Posterior cingulate gyrus (tissue), 11 donors: ENCODE measurements around the gene STKLD1.
A peak's percentile ranks its signal among the peaks of the same experiment; 100 is the strongest.

Experiments used
- DNase-seq, 10 donors: peaks; one replicate each; pipeline versions ENCODE4 v3.0.0 to v3.0.0-alpha.2; 2020 to 2021; ENCODE audit warnings: mixed read lengths in 3 of 10
- intact Hi-C: fragments of 100-400 bp; cut with DNase I; formaldehyde crosslinking; loops from one replicate; pipeline ENCODE4 v1.15.1; 2023

STKLD1 gene

DNA sequence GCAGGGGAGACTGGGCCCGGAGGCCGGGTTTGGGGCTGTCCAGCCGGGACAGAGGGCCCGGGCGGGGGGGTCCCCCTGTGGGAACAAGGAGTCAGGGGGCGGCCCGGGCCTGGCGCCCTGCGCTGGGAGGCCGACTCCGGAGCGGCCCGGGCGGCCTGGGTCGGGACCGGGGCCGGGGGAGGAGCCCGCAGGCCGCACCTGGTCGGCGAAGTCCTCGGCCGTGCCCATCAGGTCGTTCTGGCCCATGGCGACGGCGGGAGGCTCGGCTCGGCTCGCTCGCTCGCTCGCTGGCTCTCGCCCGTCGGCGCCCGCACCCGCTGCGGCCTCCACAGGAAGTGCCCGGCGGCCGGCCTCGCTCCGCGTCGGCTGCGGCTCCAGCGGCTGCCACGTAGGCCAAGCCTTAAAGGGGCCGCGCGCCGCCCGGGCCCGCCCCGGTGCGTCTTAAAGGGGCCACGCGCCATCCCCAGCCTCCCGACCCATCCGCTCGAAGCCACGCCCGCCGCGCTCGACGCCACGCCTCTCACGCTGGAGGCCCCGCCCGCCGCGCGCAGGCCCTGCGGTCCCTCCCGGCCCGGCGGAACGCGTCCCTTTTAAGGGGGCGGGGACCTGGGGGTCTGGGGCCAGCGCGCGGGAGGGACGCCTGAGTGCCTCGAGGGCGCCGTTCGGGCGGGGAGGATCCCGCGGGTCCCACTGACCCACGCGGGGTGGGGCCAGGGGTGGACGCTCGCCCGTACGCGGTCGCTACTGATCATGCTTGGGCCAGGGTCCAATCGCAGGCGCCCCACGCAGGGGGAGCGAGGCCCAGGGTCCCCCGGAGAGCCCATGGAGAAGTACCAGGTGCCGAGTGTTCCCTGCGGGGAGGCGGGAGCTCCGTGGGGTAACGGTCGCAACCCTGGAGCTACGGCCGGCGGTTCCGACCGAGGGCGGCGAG lies at the start of gene STKLD1, which contains the start of gene SURF4:
Gene STKLD1, plus strand, starts transcription at position 643 of the 931 bp plus-strand sequence. Its CDS starts 108 bp downstream, at position 751.
Gene SURF4, minus strand, starts transcription at position 337 of the 931 bp plus-strand sequence. Its CDS starts 91 bp downstream, at position 246.
- intact Hi-C loops = loop anchor here (1.0 kb wide), 1 partner anchor 40 kb away; the partner anchor contains the start of gene SURF6
- peak; percentile 93 to 99 (median 96) for DNase-seq

DNA sequence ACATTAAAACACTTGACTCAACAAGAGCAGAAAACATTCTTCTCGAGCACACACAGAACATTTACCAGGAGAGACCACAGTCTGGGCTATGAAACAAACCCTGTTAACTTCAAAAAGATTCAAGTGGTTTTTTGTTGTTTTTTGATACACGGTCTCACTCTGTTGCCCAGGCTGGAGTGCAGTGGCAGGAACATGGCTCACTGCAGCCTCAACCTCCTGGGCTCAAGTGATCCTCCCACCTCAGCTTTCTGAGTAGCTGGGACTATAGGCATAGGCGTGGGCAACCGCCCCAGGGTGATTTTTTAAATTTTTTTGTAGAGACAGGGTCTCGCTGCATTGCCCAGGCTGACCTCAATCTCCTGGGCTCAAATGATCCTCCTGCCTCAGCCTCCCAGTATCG lies 49.1 kb upstream of the STKLD1 start:
- peak in 3 of 10 donors; percentile 20 to 46 (median 21) for DNase-seq
- intact Hi-C loops = loop anchor here (5.0 kb wide), 1 partner anchor 140 kb away; no protein-coding TSS in a partner anchor

DNA sequence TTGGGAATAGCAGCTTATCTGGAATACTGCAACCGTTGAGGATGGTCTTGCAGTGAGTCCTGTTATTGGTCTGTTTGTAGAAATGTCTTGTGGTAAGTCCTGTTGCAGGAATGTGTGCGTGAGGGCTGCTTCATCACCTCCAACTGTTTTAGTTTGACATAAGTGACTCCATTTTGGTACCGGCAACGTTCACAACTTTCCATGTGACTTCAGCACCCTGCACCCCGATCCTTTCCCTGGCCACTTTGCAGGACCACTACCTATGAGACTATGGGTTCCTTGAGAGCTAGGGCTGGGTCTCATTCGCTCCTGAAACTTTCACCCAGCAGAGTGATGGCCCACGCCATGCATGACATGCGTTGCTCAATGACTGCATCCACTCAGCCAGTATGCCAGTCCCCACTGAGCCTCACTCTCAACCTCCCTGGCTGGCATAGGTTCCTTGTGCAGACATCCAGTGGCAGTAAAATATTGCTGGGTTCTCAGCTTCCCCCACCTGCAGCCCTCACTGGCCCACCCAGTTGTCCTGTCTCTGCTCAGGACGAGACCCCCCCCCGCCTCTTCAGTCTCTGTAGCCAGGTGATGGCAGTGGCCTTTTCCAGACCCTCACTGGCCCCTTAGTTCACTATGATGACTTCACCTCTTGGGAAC lies 48.2 kb upstream of the STKLD1 start:
- DNase-seq = peak in 3 of 10 donors; percentile 37 to 40 (median 39)
- intact Hi-C loops = loop anchor here (5.0 kb wide), 1 partner anchor 141 kb away; no protein-coding TSS in a partner anchor

DNA sequence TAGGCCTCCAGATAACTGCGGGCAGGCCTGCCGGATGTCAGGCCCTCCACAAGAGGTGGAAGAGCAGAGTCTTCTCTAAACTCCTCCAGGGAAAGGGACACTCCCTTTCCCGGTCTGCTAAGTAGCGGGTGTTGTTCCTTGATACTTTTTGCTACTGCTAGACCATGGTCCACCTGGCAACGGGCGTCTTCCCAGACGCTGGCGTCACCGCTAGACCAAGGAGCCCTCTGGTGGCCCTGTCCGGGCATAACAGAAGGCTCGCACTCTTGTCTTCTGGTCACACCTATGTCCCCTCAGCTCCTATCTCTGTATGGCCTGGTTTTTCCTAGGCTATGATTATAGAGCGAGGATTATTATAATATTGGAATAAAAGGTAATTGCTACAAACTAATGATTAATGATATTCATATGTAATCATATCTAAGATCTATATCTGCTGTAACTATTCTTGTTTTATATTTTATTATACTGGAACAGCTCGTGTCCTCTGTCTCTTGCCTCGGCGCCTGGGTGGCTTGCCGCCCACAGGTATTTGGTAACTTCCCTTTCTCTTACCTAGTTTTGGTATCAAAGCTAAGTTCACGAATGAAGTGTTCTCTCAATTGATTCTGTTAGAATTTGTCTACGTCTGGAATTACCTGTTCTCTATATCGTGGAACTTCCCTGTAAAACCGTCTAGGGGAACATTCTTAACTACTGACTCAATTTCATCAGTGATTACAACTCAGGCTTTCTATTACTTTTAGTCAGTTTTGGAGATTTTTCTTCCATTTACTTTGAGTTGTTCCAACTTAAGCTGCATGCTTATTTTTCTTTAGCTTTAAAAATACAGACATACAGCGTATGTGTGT lies 46.6 kb upstream of the STKLD1 start:
- DNase-seq = peak in 7 of 10 donors; percentile 23 to 91 (median 55)
- intact Hi-C loops = loop anchor here (5.0 kb wide), 1 partner anchor 142 kb away; no protein-coding TSS in a partner anchor

DNA sequence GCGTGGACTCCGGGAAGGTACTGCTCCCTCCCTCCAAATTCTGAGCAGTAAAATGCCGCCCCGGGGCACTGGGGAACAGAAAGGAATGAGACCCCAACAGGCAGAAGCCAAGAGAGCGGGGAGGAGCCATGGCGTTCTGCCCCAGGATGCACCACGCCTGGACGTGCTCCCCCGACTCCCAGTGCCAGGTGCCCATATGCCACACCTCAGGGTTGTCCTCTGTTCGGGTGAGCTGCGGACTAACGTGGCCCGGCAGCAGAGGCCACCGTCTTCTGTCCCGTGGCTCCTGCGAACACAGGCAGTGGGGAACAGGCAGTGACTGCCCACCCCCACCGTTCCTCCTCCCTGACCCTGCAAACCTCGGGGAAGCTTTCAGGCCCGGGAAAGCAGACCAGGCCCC lies 44.9 kb upstream of the STKLD1 start:
- peak in 3 of 10 donors; percentile 47 to 73 (median 64) for DNase-seq
- intact Hi-C loops = no loop called here

DNA sequence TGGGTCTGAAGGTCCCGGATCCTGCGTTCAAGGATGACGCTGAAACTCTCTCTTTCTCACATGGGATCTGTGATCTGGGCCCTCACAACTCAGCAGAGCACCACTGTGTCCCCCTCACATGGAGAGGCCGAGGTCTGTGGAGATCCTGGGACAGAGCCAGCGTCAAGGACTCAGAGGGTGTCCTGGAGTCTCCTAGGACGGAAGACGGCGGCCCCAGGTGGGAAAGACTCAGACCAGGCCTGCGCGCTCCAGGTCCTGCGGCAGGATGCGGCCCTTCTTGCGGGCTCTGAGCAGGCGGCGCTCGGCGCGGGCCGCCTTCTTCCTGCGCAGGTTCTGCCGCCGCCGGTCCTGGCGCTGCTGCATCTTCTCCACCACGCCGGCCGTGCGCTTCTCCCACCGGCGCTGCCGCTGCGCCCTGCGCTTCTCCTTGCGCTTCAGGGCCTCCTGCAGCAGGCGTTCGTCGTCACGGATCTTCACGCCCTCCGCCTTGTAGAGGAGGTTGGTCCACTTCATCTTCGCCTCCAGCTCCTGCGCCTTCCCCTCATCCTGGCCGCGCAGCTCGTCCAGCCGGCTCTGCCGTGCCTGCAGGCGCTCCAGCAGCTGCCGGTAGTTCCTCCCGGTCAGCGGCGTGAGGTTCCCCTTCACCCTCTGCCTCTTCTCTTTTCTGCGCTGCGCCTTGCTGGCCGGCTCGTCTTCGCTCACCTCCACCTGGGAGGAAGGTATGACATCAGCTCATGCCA lies 44.4 kb upstream of the STKLD1 start:
- intact Hi-C loops = no loop called here
- peak in 3 of 10 donors; percentile 53 to 66 (median 65) for DNase-seq

DNA sequence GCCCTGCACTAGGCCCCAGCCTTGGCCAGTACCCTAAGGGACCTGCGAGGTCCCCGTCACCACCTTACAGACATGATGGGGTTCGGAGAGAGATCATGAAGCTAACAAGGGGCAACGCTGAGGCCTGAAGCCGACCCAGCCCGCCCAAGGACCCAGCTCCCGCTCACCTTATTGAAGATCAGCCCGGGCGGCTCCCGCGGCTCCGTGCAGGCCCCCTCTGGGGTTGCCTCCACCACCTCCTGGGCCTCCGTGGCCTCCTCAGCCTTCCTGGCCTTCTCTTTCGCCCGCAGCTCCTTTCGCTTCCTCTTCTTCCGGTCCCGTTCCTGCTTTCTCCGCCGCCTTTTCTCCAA lies 43.8 kb upstream of the STKLD1 start:
- intact Hi-C loops = no loop called here

DNA sequence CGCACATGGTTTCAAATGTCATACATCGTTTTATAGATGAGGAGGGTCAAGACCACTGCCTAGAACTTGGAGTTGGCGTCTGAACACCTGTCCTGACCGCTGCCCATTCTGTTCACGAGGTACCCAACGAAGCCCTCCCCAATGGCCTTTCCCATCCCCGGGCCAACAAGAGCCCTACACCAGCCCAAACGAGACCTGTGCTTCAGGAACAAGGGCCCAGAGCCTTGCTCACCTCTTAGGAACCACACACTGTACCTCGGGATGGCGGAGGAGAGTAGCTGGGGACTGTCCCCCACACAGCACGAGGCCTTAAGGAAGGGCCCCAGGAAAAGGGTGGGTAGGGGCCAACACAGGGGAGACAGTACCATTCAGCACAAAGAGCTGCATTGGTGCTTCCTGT lies 43.2 kb upstream of the STKLD1 start:
- DNase-seq = peak in 2 of 10 donors; percentile 30 to 51

More for the DNA sequence above, 43.8 kb upstream of the STKLD1 start:
- DNase-seq = peak in 2 of 10 donors; percentile 40 to 79

DNA sequence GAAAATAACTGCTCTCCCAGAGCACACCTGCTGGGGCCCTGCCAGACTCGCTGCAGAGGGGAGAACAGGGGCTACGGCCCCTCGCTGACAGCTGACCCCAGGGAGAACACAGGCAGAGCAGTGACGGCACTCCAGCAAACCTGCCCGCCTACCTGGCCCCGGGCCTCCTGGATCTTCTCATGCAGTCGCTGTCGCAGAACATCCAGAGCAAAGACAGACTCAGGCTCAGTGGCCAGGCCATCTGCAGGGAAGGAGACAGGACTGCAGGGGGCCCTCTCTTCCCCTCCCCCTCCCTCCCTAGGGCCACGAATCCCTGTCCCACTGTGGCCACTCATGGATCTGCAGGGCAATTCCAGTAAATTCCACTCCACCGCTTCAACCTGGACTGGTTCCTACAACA lies 42.6 kb upstream of the STKLD1 start:
- intact Hi-C loops = no loop called here
- peak in 3 of 10 donors; percentile 11 to 72 (median 54) for DNase-seq

More for the DNA sequence above, 43.2 kb upstream of the STKLD1 start:
- intact Hi-C loops = no loop called here

DNA sequence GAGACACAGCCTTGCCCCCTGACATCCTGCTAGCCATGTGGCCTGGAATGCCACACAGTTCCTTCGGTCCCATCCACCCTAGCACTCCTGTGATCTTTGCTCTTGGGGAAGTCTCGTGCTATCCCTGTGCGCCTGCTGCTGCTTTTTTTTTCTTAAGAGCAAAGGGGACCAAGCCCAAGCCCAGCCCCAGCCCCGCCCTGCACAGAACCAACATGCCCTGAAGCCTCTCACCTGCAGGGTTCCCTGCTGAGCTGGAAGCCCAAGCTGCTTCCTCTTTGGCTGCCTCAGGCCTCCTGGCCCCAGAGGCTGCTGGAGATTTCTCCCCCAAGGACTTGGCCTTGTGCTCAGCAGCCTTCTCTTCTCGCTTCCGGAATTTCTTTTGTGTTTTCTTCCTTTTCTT lies 42.0 kb upstream of the STKLD1 start:
- DNase-seq = peak in 3 of 10 donors; percentile 1 to 63 (median 32)
- intact Hi-C loops = no loop called here

DNA sequence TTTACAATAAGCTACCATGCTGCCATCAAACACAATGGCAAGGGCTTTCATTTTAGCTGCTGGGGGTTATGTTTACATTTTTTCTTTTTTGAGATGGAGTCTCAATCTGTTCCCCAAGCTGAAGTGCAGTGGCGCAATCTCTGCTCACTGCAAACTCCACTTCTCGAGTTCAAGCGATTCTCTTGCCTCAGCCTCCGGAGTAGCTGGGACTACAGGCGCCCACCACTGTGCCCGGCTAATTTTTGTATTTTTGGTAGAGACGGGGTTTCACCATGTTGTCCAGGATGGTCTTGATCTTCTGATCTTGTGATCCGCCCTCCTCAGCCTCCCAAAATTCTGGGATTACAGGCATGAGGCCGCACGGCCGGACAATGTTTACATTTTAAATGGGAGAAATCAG lies 41.3 kb upstream of the STKLD1 start:
- peak in 3 of 10 donors; percentile 17 to 69 (median 36) for DNase-seq
- intact Hi-C loops = loop anchor here (5.0 kb wide), 1 partner anchor 303 kb away; the partner anchor contains the start of gene GTF3C5

DNA sequence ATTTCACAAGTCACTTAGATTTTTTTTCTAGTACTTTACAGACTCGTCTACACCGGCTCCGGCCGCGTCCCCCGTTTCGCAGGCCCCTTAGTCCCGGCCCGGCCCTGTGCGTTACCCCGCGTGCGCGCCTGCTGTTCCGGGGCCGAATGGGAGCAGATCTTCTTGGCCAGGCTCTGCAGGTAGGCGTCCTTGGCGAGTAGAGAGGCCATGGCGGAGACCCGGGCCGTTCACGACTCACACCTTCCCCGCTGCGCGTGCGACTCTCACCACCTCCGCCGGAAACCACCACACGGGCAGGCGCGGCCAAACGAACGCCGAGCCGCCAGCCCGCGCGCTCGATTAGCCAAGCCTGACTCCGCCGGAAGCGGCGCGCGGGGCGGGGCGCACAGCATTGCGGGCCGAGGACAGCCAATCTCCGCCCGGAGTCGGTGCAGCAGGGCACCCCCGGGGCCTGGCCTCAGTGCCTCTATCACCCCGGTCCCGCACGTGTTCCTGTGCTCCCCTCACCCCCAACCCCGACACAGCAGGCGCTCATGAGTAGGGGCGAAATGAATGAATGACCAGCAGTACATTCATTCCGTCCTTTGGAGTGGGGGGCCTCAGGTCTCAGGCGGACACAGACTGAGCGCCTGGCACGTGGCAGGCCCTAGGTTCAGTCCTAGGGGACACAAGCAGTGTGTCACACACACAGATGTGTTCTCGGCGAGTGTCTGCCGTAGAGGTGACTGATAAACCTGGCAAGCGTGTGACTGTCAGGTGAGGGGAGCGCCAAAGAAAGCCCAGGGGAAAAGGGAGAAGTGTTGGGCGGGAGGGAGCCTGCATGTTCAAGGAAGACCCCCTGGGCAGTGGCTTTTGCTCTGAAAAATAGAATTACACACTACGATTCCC lies 40.0 kb upstream of the STKLD1 start, which contains the start of gene SURF6:
Gene SURF6, minus strand, starts transcription at position 265 of the 888 bp plus-strand sequence. Its CDS starts 56 bp downstream, at position 209.
- intact Hi-C loops = loop anchor here (1.0 to 5.0 kb wide), 2 partner anchors 40 to 304 kb away; partner anchors contain the start of genes GTF3C5, STKLD1 and SURF4
- DNase-seq = peak; percentile 85 to 98 (median 90)

DNA sequence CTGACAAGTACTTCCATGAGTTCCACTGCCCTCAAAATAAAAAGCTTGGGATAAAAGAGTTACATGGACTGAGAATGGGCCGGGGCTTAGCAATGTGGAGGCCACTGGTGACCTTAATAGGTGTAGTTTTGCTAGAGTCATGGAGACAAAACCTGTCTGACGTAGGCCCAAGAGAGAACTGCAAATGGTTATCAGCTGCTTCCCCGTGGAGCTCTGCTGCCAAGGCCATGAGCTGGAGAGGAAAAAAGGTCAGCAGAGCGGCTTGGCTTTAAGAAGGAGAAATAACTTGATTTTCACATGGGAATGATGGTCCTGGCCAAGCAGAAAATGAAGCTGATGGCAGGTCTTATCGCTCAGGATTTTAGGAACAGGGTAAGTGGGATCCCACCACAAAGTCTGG lies 36.5 kb upstream of the STKLD1 start:
- intact Hi-C loops = loop anchor here (5.0 kb wide), 1 partner anchor 307 kb away; the partner anchor contains the start of gene GTF3C5

DNA sequence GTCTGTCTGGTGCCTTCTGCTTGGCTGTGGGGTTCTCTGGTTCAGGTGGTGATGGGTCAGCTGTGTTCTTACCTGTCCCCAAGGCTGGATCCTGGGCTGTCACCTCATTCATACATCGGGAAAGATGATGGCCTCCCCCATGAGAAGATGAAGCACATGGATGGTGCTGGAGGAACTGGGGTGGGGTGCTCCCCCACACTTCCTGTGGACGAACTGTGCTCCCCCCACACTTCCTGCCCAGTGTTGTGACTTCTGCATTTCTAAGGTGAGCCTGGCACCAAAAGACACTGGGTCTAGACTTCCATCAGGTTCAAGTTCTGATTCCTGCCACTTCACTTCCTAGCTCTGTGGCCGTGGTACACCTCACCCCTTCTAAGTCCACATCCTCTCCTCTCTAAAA lies 35.9 kb upstream of the STKLD1 start:
- peak in 3 of 10 donors; percentile 20 to 60 (median 28) for DNase-seq
- intact Hi-C loops = no loop called here

More for the DNA sequence above, 36.5 kb upstream of the STKLD1 start:
- DNase-seq = peak in 2 of 10 donors; percentile 10 to 22

DNA sequence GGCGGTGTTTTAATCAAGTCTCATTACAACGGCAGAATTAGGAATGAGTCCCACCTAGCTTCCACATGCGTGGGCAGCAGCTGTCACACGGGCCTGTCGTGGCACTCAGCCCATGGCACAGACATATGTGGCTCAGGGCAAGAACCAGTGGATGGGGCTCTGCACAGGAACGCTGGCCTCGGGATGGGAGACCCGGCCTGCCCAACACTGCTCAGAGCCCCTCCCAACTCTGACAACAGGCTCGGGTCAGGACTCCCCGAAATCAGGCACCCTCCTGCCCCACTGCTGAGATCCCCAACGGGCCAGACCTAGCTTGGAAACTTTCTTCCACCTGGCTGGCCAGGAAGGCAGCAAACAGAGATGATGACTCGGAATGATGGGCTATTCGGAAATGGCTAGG lies 35.2 kb upstream of the STKLD1 start:
- DNase-seq = peak in 3 of 10 donors; percentile 30 to 81 (median 40)
- intact Hi-C loops = no loop called here

DNA sequence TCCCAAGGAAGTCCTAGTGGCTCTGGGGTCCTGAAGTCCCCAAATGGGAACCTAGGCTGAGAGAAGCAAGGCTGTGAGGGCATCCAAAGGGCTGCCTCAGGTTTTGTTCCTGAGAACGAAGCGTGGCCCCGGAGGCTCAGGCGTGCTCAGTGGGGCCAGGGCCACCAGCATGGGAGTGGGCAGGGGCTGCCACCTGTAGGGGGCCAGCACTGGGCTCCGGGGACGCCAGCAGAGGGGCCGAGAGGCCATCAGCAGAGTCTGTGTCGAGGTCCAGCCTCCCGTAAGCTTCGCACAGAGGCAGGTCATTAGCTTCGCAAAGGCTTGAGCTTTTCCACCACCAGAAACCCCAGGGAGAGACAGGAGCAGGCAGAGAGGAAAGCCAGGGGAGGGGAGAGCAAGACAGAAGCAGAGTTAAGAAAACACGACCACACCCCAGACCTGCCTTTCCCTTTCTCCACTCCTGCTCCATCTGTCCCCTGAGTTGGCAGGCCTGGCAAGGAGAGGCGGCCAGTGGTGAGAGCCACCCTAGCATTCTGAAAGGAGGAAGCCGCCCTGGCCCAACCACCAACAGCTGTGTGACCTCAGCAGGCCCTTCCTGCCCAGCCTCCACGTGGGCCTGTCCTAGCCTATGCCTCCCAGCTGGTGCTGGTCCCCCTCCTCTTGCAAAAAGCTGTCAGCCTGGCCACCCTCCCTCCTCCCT lies 34.6 kb upstream of the STKLD1 start:
- DNase-seq = peak in 3 of 10 donors; percentile 31 to 88 (median 72)
- intact Hi-C loops = no loop called here

DNA sequence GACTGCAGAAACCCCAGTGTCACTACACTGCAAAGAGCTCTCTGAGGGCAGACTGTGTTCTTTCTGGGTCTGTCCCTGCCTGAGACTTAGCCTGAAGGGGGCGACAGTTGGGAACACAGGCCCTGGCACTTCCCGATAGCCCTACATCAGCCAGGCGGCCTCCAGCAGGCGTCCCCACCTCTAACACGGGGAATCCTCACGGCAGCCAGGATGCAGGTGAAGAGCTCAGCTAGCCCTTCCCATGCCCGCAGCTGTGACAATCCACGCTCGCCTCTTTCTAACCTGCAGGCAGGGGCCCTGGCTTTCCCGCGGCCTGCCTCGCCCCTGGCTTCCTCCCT lies 34.1 kb upstream of the STKLD1 start:
- no peak for DNase-seq
- intact Hi-C loops = no loop called here
